Stomach (tissue), 4 donors: ENCODE measurements around the gene SUPT4H1.

Experiments used
- POLR2A ChIP-seq, 4 donors: fragments of 450-650 bp; IDR thresholded peaks; one replicate each; pipeline ENCODE4 v1.6.1; 2016; ENCODE audit warnings: antibody characterized with exemption in 4 of 4, control low read depth in 2 of 4, mild to moderate bottlenecking in 1 of 4, moderate library complexity in 1 of 4
- POLR2AphosphoS5 ChIP-seq, 3 donors: sonication (generic); formaldehyde crosslinking; IDR thresholded peaks; one replicate each; pipeline ENCODE4 v1.6.1; 2016; ENCODE audit warnings: antibody characterized with exemption in 3 of 3

- no peak for TF ChIP-seq POLR2AphosphoS5 (IDR thresholded peaks at IDR 0.05)
- no peak for TF ChIP-seq POLR2A (IDR thresholded peaks at IDR 0.05)
Observed at GRCh38 chr17:58380207-58381123, 28.5 kb upstream of the SUPT4H1 start.
